COR-L47 (cell line): ENCODE data around the gene DIP2C.
"Not testable (repeated sequence)": the region's sequence is repeated elsewhere in the genome, so short reads cannot be mapped to it uniquely, and the experiment has no call there.

Experiments
- DNase-seq: peaks from one replicate; lab custom pipeline; 2025; lab: John Stamatoyannopoulos, UW

The DIP2C gene, protein sequence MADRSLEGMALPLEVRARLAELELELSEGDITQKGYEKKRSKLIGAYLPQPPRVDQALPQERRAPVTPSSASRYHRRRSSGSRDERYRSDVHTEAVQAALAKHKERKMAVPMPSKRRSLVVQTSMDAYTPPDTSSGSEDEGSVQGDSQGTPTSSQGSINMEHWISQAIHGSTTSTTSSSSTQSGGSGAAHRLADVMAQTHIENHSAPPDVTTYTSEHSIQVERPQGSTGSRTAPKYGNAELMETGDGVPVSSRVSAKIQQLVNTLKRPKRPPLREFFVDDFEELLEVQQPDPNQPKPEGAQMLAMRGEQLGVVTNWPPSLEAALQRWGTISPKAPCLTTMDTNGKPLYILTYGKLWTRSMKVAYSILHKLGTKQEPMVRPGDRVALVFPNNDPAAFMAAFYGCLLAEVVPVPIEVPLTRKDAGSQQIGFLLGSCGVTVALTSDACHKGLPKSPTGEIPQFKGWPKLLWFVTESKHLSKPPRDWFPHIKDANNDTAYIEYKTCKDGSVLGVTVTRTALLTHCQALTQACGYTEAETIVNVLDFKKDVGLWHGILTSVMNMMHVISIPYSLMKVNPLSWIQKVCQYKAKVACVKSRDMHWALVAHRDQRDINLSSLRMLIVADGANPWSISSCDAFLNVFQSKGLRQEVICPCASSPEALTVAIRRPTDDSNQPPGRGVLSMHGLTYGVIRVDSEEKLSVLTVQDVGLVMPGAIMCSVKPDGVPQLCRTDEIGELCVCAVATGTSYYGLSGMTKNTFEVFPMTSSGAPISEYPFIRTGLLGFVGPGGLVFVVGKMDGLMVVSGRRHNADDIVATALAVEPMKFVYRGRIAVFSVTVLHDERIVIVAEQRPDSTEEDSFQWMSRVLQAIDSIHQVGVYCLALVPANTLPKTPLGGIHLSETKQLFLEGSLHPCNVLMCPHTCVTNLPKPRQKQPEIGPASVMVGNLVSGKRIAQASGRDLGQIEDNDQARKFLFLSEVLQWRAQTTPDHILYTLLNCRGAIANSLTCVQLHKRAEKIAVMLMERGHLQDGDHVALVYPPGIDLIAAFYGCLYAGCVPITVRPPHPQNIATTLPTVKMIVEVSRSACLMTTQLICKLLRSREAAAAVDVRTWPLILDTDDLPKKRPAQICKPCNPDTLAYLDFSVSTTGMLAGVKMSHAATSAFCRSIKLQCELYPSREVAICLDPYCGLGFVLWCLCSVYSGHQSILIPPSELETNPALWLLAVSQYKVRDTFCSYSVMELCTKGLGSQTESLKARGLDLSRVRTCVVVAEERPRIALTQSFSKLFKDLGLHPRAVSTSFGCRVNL (N-terminal part only)

DNA sequence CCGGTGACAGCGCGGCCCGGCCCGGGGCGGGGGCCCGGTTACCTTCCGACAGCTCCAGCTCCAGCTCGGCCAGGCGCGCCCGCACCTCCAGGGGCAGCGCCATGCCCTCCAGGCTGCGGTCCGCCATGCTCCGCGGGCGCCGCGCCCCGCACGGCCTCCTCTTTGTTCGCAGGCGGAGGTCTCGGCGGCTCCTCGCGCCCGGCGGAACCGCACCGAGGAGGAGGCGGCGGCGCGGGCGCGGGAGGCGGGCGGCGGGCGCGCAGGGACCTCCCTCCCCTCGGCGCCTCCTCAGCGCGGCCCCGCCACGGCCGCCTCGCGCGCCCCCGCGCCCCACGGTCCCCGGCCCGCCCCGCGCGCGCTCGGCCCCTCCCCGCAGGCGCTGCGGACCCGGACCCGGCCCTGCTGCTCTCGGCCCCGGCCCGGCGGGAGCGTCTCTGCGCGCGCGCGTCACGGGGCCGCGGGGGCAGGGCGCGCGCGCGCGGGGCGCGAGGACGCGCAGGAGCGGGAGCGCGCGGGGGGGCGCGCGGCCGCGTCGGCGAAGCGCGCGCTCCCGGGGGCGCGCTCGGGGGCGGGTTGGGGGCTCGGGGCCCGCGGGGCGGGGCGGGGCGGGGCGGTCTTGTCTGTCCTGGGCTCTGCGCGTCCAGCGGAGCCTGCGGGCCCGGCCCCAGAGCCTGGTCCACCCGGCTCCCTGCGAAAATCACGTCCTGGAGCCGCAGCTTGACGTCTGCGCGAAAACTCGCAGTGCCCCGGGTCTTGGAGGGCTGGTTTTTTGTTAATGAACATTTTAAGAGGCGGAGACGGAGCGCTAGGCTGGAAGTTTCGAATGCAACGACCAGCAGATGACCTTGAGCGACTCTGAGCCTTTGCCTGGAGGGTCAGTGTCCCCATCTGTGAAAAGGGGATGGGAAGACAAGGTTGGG is at the start of gene DIP2C:
Gene DIP2C, minus strand, starts transcription at position 217 of the 920 bp plus-strand sequence. Its CDS starts 90 bp downstream, at position 127.
- peak; percentile 25 for DNase-seq

DNA sequence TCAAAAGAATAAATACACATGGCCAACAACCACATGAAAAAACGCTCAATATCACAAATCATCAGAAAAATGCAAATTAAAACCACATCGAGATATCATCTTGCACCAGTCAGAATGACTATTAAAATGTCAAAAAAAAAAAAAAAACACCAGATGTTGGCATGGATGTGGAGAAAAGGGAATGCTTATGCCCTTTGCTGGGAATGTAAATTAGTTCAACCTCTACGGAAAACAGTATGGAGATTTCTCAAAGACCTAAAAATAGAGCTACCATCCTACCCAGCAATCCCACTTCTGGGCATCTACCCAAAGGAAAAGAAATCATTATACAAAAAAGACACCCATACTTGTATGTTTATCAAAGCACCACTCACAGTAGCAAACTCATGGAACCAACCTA is 45.0 kb upstream of the DIP2C start:
- no peak for DNase-seq

DNA sequence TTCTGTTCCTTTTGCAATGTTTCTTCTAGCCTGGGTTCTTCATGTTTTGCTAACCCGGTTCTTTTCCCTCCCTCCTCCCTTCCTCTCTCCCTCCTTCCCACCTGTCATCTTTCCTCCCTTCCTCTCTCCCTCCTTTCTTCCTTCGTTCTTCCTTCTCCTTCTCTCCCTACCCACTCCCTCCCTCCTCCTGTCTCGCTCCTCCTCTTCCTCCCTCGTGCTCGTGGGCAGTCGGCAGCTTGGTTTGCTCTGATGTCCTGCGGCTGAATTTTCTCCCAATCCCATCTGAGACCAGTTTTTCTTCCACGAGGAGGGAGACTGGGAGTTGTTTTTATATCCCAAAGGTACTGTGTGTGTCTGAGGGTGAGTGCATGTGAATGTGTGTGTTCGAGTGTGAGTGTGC is 43.6 kb upstream of the DIP2C start:
- no peak for DNase-seq

DNA sequence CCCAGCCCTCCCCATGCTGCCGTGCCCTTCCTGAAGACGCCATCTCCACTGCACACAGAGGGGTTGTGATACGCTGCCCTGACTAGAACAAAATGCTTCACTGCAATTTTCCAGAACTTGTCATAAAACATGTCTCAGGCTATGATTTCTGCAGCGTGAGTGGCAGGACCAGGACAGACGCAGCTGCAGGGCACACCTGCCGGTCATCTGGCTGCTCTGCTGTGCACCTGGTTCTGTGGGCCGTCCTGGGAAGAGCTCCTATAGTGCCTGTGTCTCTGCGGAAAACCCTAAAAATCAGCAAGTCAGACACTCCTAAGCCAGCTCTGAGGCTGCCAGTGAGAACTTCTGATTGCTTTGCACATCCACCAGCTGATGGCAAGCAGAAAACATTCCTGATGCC is 39.7 kb upstream of the DIP2C start:
- no peak for DNase-seq

DNA sequence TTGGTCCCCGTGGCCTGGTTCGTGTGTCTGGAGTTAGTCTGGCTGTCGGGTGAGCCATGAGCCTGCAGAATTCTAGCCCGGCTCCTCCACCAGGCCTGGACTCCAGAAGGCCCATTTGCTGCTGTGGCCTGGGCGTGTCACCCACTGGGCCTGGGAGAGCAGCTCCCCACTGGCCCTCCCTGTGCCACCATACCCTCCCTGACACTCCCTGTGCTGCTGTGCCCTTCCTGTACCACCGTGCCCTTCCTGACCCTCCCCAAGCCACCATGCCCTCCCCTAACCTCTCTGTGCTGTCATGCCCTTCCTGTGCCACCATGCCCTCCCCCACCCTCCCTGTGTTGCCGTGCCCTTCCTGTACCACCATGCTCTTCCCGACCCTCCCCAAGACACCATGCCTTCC is 39.1 kb upstream of the DIP2C start:
- no peak for DNase-seq

DNA sequence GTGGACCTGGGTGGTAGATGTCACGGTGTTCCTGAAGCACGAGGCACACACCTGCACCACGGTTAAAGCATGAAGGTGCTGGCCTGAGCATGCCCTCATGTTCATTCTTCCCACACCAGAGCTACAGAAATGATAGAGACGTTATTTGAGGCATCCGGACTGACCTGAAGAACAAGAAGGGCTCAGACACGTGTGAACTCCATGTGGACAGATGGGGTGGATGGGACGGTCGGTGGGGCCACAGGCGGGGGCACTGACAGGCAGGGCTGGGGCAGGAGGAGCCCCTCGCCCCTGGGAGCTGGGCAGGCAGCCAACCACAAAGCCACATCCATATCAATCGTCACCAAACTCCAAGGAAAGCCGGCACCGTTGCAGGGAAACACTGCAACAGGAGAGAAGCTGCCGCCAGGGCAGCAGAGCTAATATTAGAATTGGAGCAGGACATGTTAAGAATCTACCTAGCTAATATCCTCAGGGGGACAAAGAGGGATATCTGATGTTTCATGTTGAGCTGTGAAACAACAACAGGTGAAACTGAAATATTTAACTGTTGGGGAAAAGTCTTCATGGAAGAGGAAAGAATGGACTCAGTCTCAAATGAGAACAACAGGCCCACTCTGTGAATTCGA is 37.8 kb upstream of the DIP2C start:
- DNase-seq = no peak

DNA sequence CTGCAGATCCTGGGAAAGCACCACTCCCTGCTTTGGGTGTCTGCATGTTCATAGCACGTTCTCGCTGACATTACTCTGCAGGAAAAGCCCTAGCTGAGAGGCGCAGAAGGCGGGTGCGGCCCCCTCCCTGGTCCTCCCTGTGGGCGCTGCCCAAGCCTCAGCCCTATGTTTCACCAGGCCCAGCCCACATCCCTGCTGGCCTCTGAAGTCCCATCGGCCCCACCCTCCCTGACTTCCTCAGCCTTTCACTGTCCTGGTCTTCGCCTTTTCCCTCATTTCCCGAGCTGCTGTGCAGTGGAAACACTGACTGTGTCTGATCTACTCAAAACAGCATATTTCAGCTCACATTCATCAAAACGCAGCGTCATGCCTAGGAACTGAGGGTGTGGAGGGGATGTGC is 36.3 kb upstream of the DIP2C start:
- DNase-seq = no peak

DNA sequence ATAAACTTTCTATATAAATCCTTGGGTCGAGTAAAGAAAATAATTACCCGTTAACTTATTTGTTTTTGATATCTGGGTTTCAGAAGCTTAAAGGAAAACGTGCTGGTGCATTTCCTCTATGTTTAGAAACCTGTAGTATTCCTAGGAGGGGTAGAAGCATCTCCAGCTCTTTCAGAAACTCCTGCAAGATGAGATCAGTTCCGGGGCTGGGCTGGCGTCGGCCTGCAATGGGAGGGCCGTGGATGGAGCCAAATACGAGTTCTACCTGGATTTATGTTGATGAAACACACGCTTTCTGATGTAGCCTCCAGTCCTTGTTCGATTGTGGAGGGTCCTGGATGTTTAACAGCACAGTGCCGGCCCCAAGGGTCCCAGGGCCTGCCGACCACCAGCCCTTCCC is 35.8 kb upstream of the DIP2C start:
- no peak for DNase-seq

DNA sequence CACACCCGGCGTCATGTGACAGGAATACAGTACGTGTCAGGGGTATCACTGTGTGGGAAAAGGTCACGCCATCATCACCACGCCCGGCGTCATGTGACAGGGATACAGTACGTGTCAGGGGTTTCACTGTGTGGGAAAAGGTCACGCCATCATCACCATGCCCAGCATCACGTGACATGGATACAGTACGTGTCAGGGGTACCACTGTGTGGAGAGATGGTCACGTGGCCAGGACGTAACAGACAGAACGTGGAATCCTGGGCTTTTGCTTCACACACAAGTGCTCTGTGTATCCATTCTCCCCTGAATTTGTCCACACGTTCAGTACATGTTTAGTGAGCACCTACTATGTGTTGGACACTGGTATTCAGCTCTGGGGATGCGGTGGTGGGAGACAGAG is 34.5 kb upstream of the DIP2C start:
- no peak for DNase-seq

DNA sequence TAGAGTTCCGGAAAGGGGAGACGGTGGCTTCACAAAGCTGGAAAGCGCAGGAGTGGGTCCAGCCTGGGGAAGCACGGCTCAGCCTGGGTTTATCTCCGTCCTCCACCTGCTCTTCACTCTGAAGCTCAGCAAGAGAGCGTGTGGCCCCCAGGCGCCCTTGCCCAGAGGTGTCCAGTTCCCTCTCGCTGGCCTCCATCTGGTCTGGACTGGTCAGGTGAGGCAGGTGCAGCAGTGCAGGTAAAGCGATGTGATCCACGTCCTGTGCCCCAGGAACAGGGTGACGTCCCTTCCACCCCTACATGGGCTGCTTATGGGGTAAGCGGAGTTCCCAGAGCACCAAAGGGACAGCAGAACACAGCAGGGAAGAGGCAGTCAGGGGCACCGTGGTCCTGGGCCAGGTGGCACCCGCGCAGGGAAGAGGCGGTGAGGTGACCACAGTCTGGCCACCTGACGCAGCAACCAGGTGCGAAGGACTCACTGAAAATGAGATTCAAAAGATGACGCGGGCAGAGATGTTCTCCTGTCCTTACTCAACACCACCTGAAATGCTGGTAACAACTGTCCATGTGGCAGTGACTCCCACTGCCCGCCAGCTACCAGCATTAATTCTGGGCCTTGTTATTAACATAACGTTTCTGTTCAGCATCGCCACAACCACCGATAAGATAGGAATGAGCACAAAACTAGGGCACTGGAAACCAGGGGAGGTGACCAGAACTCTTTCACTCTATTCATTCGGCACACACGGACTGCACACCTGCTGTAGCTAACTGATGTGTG is 33.0 kb upstream of the DIP2C start:
- no peak for DNase-seq

DNA sequence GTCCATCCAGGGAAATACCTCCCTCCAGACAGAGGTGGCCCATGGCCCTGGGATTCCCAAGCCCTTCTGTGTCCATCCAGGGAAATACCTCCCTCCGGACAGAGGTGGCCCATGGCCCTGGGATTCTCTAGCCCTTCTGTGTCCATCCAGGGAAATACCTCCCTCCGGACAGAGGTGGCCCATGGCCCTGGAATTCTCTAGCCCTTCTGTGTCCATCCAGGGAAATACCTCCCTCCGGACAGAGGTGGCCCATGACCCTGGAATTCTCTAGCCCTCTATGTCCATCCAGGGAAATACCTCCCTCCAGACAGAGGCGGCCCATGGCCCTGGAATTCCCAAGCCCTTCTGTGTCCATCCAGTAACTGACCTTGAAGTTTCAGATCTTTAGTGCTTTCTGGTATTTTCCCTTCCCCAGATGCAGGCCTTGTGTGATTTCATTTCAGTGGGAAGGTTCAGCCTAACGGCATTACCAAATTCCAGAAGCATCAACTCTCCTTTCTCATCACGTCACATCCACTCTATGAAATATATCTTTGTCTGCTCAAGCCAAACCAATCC is 28.8 kb upstream of the DIP2C start:
- DNase-seq = no peak

DNA sequence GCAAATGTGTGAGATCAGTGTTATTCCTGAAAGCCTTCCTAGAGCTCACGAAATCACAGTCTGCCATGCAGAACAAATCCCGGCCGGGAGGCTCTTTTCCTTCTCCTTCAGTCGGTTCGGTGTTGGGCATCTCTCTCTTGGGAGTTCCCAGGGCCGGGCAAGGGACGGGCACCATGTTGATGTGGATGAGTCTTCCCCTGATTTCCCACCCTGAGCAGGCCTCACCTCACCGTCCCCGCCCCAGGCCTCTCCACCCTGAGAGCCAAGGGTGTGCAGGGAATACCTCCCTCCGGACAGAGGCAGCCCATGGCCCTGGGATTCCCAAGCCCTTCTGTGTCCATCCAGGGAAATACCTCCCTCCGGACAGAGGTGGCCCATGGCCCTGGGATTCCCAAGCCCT is 28.0 kb upstream of the DIP2C start:
- no peak for DNase-seq

DNA sequence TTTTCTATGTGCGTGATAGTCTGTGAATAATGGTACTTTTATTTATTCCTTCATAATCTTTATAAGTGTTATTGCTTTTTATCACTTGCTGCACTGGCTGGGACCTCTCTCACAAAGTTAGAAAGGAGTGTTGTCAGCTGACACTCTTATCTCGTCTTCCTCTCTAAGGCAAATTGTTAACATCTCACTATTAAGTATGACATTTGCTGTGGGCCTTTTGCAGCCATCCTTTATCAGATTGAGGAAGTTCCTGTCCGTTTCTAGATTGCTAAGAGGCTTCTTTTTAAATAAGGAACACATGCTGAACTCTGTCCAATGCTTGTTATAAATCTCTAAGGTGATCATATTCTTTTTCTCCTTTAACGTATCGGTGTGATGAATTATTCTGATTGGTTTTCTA is 27.4 kb upstream of the DIP2C start:
- no peak for DNase-seq

DNA sequence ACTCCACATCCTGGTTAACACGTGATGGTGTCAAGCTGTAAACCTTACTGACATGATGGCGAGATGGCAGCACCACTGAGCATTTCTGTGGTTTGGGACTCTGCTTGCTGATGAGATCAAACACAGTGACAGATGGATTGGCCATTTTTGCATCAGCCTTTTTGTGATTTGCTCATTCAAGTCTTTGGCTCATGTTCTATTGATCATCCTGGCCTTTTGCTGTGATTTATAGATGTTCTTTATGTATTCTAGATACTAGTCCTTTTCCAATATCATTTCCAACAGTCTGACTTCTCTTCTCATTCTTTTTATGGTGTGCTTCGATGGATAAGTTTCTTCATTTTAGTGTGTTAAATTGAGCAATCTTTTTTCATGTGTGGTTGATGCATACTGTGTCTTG is 24.7 kb upstream of the DIP2C start:
- DNase-seq = no peak

DNA sequence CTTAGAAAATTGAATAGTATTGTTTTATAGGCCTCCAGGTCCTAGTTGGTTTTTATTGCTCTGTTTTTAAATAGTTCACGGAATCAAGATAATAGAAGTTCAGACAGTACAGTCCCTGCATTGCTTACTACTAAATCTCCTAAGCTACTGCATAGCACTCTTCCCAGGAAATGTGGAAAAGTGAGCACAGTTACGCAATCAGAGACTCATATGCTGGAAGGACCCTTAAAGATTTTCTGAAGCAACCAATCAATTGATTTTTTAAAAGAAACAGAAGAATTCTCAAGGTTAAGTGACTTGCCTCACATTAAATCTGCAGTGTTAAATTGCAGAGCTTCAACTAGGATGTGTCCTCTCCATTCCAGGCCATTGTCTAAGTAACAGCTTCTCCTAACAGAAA is 23.1 kb upstream of the DIP2C start:
- DNase-seq = no peak

DNA sequence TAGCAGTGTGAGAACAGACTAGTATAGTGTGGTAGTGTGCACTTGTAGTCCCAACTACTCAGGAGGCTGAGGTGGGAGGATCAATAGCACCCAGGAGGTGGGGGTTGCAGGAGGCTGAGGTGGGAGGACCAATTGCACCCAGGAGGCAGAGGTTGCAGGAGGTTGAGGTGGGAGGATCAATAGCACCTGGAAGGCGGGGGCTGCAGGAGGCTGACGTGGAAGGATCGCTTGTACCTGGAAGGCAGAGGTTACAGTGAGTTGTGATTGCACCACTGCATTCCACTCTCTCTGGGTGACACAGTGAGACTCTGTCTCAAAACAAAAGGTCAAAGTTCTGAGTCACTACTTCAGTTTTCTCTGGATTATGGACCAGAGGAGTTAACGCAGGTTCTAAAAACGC is 22.6 kb upstream of the DIP2C start:
- no peak for DNase-seq

DNA sequence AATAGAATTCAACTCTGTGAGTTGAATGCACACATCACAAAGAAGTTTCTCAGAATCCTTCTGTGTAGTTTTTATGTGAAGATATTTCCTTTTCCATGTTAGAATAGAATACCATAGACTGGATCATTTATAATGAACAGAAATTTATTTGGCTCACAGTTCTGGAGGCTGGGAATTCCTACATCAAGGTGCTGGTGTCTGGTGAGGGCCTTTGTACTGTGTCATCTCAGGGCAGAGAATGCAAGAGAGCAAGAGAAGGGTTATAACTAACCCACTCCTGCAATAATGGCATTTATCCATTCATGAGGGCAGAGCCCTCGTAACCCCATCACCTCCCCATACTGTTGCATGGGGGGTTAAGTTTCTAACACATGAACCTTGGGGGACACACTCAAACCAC is 18.4 kb upstream of the DIP2C start:
- no peak for DNase-seq

DNA sequence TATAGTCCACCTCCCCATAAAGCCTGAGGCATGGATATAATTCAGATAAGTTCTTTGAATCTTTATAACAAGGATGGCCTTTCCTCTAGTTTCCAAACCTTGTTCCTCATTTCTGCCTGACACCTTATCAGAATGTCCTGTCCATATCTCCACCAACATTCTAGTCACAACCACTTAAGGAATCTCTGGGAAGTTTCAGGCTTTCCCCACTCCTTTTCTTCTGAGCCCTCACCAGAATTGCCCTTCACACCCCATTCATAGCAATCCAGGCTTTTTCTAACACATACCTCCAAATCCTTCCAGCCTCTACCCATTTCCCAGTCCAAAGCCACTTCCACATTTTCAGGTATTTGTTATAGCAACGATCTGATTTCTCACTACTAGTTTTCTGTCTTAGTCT is 18.0 kb upstream of the DIP2C start:
- DNase-seq = no peak

DNA sequence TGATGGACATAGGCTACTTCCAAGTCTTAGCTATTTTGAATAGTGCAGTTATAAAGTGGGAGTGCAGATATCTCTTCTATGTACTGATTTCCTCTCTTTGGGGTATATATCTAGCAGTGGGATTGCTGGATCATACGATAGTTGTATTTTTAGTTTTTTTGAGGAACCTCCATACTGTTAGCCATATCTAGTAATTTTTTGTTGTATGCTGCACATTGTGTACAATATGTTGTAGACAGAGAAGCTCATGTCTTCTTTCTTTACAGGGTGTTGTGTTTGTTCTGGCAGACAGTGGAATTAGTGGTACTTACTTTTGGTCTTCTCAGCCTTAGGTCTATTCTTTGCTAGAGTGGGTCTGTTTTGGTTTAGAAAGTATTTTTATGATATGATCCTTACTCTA is 13.7 kb upstream of the DIP2C start:
- DNase-seq = no peak

DNA sequence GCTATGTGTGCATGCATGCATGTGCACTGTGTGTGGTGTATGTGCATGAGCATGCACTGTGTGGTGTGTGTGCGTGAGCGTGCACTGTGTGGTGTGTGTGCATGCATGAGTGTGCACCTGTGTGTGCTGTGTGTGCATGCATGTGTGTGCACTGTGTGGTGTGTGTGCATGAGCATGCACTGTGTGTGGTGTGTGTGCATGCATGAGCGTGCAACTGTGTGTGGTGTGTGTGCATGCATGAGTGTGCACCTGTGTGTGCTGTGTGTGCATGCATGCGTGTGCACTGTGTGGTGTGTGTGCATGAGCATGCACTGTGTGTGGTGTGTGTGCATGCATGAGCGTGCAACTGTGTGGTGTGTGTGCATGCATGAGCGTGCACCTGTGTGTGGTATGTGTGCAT is 10.7 kb upstream of the DIP2C start:
- not testable (repeated sequence) for DNase-seq
